GM23338 (cell line): ENCODE measurements around the gene KCTD15. TPM values are rescaled to one million over a fixed set of nuclear protein-coding genes. Genes with fewer than 3 reads are reported as not detected.

Experiments
- ATAC-seq: fragments of 200-7000 bp; cut with Tn5 transposase; 3 replicates; pipeline ENCODE4 v1.9.1; 2020
- DNase-seq: peaks from one replicate; pipeline ENCODE4 v3.0.0-alpha.2; 2015; ENCODE audit warnings: low spot score
- H2AFZ ChIP-seq: fragments of 200-600 bp; sonication (generic); 2 replicates; pipeline ENCODE4 v1.8.0; 2016; ENCODE audit warnings: antibody characterized with exemption, mild to moderate bottlenecking, moderate library complexity
- H3F3A ChIP-seq: fragments of 200-600 bp; sonication (generic); replicated peaks from 2 replicates; pipeline ENCODE4 v1.8.0; 2017; ENCODE audit warnings: antibody characterized with exemption, mixed run types, low read depth
- H3K27ac ChIP-seq: fragments of 200-600 bp; sonication (generic); 2 replicates; pipeline ENCODE4 v1.6.1; 2016; ENCODE audit warnings: low read depth
- H3K27me3 ChIP-seq: fragments of 200-600 bp; sonication (generic); 2 replicates; pipeline ENCODE4 v1.8.0; 2016; ENCODE audit warnings: mild to moderate bottlenecking, mixed run types, moderate library complexity; ENCODE audit not compliant: insufficient read depth
- H3K36me3 ChIP-seq: fragments of 200-600 bp; sonication (generic); 2 replicates; pipeline ENCODE4 v1.8.0; 2016; ENCODE audit warnings: mild to moderate bottlenecking; ENCODE audit not compliant: insufficient read depth
- H3K4me1 ChIP-seq: fragments of 200-600 bp; sonication (generic); 2 replicates; pipeline ENCODE4 v1.8.0; 2016; ENCODE audit warnings: mild to moderate bottlenecking, moderate library complexity; ENCODE audit not compliant: insufficient read depth
- H3K4me2 ChIP-seq: fragments of 200-600 bp; sonication (generic); 2 replicates; pipeline ENCODE4 v1.7.1; 2017; ENCODE audit warnings: mixed run types
- H3K4me3 ChIP-seq: fragments of 200-600 bp; sonication (generic); 2 replicates; pipeline ENCODE4 v1.6.1; 2016; ENCODE audit warnings: mixed run types
- H3K79me2 ChIP-seq: fragments of 200-600 bp; sonication (generic); replicated peaks from 2 replicates; pipeline ENCODE4 v1.8.0; 2017; ENCODE audit warnings: mild to moderate bottlenecking; ENCODE audit not compliant: insufficient read depth
- H3K9me2 ChIP-seq: fragments of 200-600 bp; sonication (generic); 2 replicates; pipeline ENCODE4 v1.8.0; 2017; ENCODE audit not compliant: insufficient read depth
- H4K20me1 ChIP-seq: fragments of 200-600 bp; sonication (generic); replicated peaks from 2 replicates; pipeline ENCODE4 v1.8.0; 2017; ENCODE audit warnings: mild to moderate bottlenecking; ENCODE audit not compliant: insufficient read depth
- H3K27ac Mint-ChIP-seq: 2 replicates; pipeline ENCODE4 v1.8.0; 2020; ENCODE audit warnings: inconsistent platforms, mild to moderate bottlenecking, moderate library complexity, mixed read lengths
- H3K27me3 Mint-ChIP-seq: 3 replicates; pipeline ENCODE4 v1.8.0; 2022; ENCODE audit warnings: low read depth, mild to moderate bottlenecking, moderate library complexity, mixed read lengths, inconsistent platforms; ENCODE audit not compliant: insufficient read depth, poor library complexity
- H3K36me3 Mint-ChIP-seq: 3 replicates; pipeline ENCODE4 v1.8.0; 2021; ENCODE audit warnings: low read depth, mild to moderate bottlenecking, inconsistent platforms, moderate library complexity, mixed read lengths
- H3K4me1 Mint-ChIP-seq: 3 replicates; pipeline ENCODE4 v1.8.0; 2020; ENCODE audit warnings: mild to moderate bottlenecking, inconsistent platforms, mixed read lengths
- H3K4me3 Mint-ChIP-seq: 3 replicates; pipeline ENCODE4 v1.8.0; 2021; ENCODE audit warnings: moderate library complexity, mild to moderate bottlenecking, inconsistent platforms, mixed read lengths
- H3K9me3 Mint-ChIP-seq: 3 replicates; pipeline ENCODE4 v1.8.0; 2020; ENCODE audit warnings: moderate library complexity, mild to moderate bottlenecking, inconsistent platforms, mixed read lengths
- CREB1 ChIP-seq: fragments of 250-450 bp; sonication (Bioruptor Pico); IDR thresholded peaks from 2 replicates; pipeline ENCODE4 v1.5.0; 2020; ENCODE audit warnings: low read depth, mild to moderate bottlenecking, moderate library complexity
- EZH2 ChIP-seq: fragments of 200-600 bp; sonication (generic); IDR thresholded peaks from one replicate; pipeline ENCODE4 v1.8.0; 2017; ENCODE audit warnings: antibody characterized with exemption, mild to moderate bottlenecking, low read depth; ENCODE audit not compliant: unreplicated experiment
- EZH2phosphoT487 ChIP-seq: fragments of 200-600 bp; sonication (generic); IDR thresholded peaks from one replicate; pipeline ENCODE4 v1.8.1; 2018; ENCODE audit warnings: antibody characterized with exemption; ENCODE audit not compliant: unreplicated experiment
- JUNB ChIP-seq: IDR thresholded peaks from one replicate; pipeline ENCODE4 v1.6.1; 2016; ENCODE audit warnings: antibody characterized with exemption; ENCODE audit not compliant: unreplicated experiment
- NANOG ChIP-seq: IDR thresholded peaks from 2 replicates; pipeline ENCODE4 v1.6.1; 2016; ENCODE audit warnings: antibody characterized with exemption, borderline replicate concordance
- STAT1 ChIP-seq: IDR thresholded peaks from one replicate; pipeline ENCODE4 v1.6.1; 2016; ENCODE audit warnings: antibody characterized with exemption; ENCODE audit not compliant: unreplicated experiment
- ZNF114 ChIP-seq: fragments of 250-450 bp; sonication (Bioruptor Pico); IDR thresholded peaks from 2 replicates; pipeline ENCODE4 v1.5.0; 2020; ENCODE audit warnings: mild to moderate bottlenecking, moderate library complexity
- ZNF331 ChIP-seq: fragments of 250-450 bp; sonication (Bioruptor Pico); IDR thresholded peaks from 2 replicates; pipeline ENCODE4 v1.5.0; 2020; ENCODE audit warnings: low read depth, mild to moderate bottlenecking, moderate library complexity
- ZNF462 ChIP-seq: fragments of 250-450 bp; sonication (Bioruptor Pico); IDR thresholded peaks from 2 replicates; pipeline ENCODE4 v1.5.0; 2020; ENCODE audit warnings: mild to moderate bottlenecking, moderate library complexity
- polyA plus RNA-seq: library from polyadenylated mRNA; unstranded; fragments of >200 nt; fragmentation: Nextera tagmentation; extraction: Ambion mirVana; gene quantifications from 2 replicates; pipeline ENCODE4 v1.2.1, GENCODE V29; 2016
- total RNA-seq: library from RNA; depleted of rRNA; stranded (reverse); fragments of >200 nt; shearing (Covaris generic); gene quantifications from 2 replicates; pipeline ENCODE4 v1.2.3, GENCODE V29; 2014
- TF ChIP-seq, protein P1 (sequence below): IDR thresholded peaks from one replicate; pipeline ENCODE4 v1.6.1; 2018; ENCODE audit warnings: antibody characterized with exemption; ENCODE audit not compliant: unreplicated experiment
- TF ChIP-seq, protein P2 (sequence below): IDR thresholded peaks from 2 replicates; pipeline ENCODE4 v1.6.1; 2016; ENCODE audit warnings: antibody characterized with exemption

Gene KCTD15
- total and polyA plus RNA-seq, 2 experiments from 2014 or later, result 5.1 to 60.1 TPM

GRCh38 chr19:33789344-33789743 lies 7.3 kb upstream of the KCTD15 start:
- DNase-seq, result no peak
- Mint-ChIP-seq H3K27me3 (peaks cover 5% of the 10 kb centered on the region), H3K4me3 (no peak overlapping the region), H3K27ac (no peak overlapping the region), H3K4me1 (peaks cover 21% of the 10 kb centered on the region; the same call in 2 of the 3 replicates), H3K36me3 (no peaks in the 10 kb centered on the region), H3K9me3 (no peaks in the 10 kb centered on the region)
- Histone ChIP-seq H3K27ac (no peak overlapping the region), H3K27me3 (no peaks in the 10 kb centered on the region), H3K9me2 (no peaks in the 10 kb centered on the region), H3F3A (no peaks in the 10 kb centered on the region), H2AFZ (no peak overlapping the region), H3K4me3 (no peak overlapping the region), H3K4me2 (no peak overlapping the region), H4K20me1 (no peaks in the 10 kb centered on the region), H3K4me1 (peaks cover 6% of the 10 kb centered on the region; the same call in 1 of the 2 replicates), H3K79me2 (no peaks in the 10 kb centered on the region), H3K36me3 (no peaks in the 10 kb centered on the region)
- ATAC-seq, result no peak
- TF ChIP-seq ZNF114 (CRISPR knock-in tag) (no peak), ZNF331 (CRISPR knock-in tag) (no peak), EZH2phosphoT487 (no peak), CREB1 (CRISPR knock-in tag) (no peak), STAT1 (no peak), JUNB (no peak), NANOG (no peak), ZNF462 (no peak), EZH2 (no peak)
- TF ChIP-seq, protein P1, sequence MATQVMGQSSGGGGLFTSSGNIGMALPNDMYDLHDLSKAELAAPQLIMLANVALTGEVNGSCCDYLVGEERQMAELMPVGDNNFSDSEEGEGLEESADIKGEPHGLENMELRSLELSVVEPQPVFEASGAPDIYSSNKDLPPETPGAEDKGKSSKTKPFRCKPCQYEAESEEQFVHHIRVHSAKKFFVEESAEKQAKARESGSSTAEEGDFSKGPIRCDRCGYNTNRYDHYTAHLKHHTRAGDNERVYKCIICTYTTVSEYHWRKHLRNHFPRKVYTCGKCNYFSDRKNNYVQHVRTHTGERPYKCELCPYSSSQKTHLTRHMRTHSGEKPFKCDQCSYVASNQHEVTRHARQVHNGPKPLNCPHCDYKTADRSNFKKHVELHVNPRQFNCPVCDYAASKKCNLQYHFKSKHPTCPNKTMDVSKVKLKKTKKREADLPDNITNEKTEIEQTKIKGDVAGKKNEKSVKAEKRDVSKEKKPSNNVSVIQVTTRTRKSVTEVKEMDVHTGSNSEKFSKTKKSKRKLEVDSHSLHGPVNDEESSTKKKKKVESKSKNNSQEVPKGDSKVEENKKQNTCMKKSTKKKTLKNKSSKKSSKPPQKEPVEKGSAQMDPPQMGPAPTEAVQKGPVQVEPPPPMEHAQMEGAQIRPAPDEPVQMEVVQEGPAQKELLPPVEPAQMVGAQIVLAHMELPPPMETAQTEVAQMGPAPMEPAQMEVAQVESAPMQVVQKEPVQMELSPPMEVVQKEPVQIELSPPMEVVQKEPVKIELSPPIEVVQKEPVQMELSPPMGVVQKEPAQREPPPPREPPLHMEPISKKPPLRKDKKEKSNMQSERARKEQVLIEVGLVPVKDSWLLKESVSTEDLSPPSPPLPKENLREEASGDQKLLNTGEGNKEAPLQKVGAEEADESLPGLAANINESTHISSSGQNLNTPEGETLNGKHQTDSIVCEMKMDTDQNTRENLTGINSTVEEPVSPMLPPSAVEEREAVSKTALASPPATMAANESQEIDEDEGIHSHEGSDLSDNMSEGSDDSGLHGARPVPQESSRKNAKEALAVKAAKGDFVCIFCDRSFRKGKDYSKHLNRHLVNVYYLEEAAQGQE, result no peak
- TF ChIP-seq, protein P2, sequence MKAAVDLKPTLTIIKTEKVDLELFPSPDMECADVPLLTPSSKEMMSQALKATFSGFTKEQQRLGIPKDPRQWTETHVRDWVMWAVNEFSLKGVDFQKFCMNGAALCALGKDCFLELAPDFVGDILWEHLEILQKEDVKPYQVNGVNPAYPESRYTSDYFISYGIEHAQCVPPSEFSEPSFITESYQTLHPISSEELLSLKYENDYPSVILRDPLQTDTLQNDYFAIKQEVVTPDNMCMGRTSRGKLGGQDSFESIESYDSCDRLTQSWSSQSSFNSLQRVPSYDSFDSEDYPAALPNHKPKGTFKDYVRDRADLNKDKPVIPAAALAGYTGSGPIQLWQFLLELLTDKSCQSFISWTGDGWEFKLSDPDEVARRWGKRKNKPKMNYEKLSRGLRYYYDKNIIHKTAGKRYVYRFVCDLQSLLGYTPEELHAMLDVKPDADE, result no peak
